H1 (cell line): Measurements from ENCODE around the gene RAD51C. TPM values are rescaled to one million over a fixed set of nuclear protein-coding genes. Genes with fewer than 3 reads are reported as not detected.

Experiments used
- CTCF ChIA-PET: fragments of 300-600 bp; sonication (Branson Sonifier 250); formaldehyde crosslinking; loops from one replicate; lab custom pipeline; 2021; ENCODE audit not compliant: partially characterized antibody; lab: Charles Lee
- POLR2A ChIA-PET: fragments of 300-600 bp; sonication (Branson Sonifier 250); formaldehyde crosslinking; loops from one replicate; lab custom pipeline; 2021; ENCODE audit warnings: inconsistent platforms; ENCODE audit not compliant: partially characterized antibody; lab: Charles Lee
- DNase-seq, 2 experiments: peaks; one replicate each; pipeline versions ENCODE4 v3.0.0 to v3.0.0-alpha.2; 2010 to 2022; ENCODE audit warnings: low spot score in 2 of 2, low read depth in 1 of 2, mixed read lengths in 1 of 2
- FAIRE-seq: peaks from 2 replicates; lab custom pipeline; 2011; peaks lifted over from hg19 to GRCh38; lab: Jason Lieb, UNC
- H2AFZ ChIP-seq: 2 replicates; pipeline ENCODE4 v1.8.1; 2012; ENCODE audit warnings: low read length, inconsistent platforms
- H2AK5ac ChIP-seq: 2 replicates; pipeline ENCODE4 v1.6.1; 2013; ENCODE audit warnings: low read depth, low read length
- H2BK120ac ChIP-seq: replicated peaks from 2 replicates; pipeline ENCODE3; 2013; ENCODE audit warnings: low read depth, low read length, inconsistent platforms
- H2BK12ac ChIP-seq: 2 replicates; pipeline ENCODE4 v1.6.1; 2013; ENCODE audit warnings: low read depth, low read length
- H2BK15ac ChIP-seq: 2 replicates; pipeline ENCODE4 v1.6.1; 2013; ENCODE audit warnings: low read length
- H2BK20ac ChIP-seq: 2 replicates; pipeline ENCODE4 v1.6.1; 2013; ENCODE audit warnings: low read length
- H2BK5ac ChIP-seq: 2 replicates; pipeline ENCODE4 v1.6.1; 2013; ENCODE audit warnings: low read depth, low read length
- H3K14ac ChIP-seq: 2 replicates; pipeline ENCODE4 v1.6.1; 2013; ENCODE audit warnings: inconsistent platforms; ENCODE audit not compliant: insufficient read length
- H3K18ac ChIP-seq: 2 replicates; pipeline ENCODE4 v1.6.1; 2013; ENCODE audit warnings: low read length; ENCODE audit errors: extremely low read depth
- H3K23ac ChIP-seq: 2 replicates; pipeline ENCODE4 v1.6.1; 2013; ENCODE audit warnings: inconsistent platforms; ENCODE audit not compliant: insufficient read length
- H3K23me2 ChIP-seq: 2 replicates; pipeline ENCODE4 v1.6.1; 2013; ENCODE audit warnings: low read depth, low read length
- H3K27ac ChIP-seq: 2 replicates; pipeline ENCODE4 v1.6.1; 2011; ENCODE audit warnings: low read depth, low read length, inconsistent platforms
- H3K27me3 ChIP-seq, 4 experiments: replicated peaks in 1 of 4; 1 replicate in 1 of 4; 2 replicates in 3 of 4; pipeline versions ENCODE4 v1.6.1 to v1.8.1; 2011 to 2013; ENCODE audit warnings: low read length in 3 of 4, mild to moderate bottlenecking in 3 of 4, inconsistent platforms in 2 of 4, mixed read lengths in 2 of 4, moderate library complexity in 1 of 4; ENCODE audit not compliant: control insufficient read depth in 3 of 4, insufficient read depth in 3 of 4; ENCODE audit errors: extremely low read depth in 1 of 4
- H3K36me3 ChIP-seq, 4 experiments: 2 replicates each; pipeline versions ENCODE4 v1.6.1 to v1.8.1; 2011 to 2013; ENCODE audit warnings: mild to moderate bottlenecking in 4 of 4, low read length in 3 of 4, moderate library complexity in 2 of 4, control low read depth in 1 of 4, inconsistent platforms in 1 of 4; ENCODE audit not compliant: insufficient read depth in 4 of 4, control insufficient read depth in 2 of 4
- H3K4ac ChIP-seq: replicated peaks from 2 replicates; pipeline ENCODE3; 2013; ENCODE audit warnings: low read length, low read depth, mixed read lengths, inconsistent platforms; ENCODE audit not compliant: insufficient read length
- H3K4me1 ChIP-seq, 4 experiments: replicated peaks in 1 of 4; 1 replicate in 1 of 4; 2 replicates in 3 of 4; pipeline versions ENCODE4 v1.6.1 to v1.8.1; 2011 to 2013; ENCODE audit warnings: low read length in 3 of 4, inconsistent platforms in 2 of 4, mixed read lengths in 1 of 4; ENCODE audit not compliant: insufficient read depth in 4 of 4, control insufficient read depth in 3 of 4
- H3K4me2 ChIP-seq, 2 experiments: 2 replicates each; pipeline versions ENCODE4 v1.6.1 to v1.8.1; 2011 to 2013; ENCODE audit warnings: low read depth in 2 of 2, low read length in 2 of 2, control low read depth in 1 of 2, inconsistent platforms in 1 of 2, mild to moderate bottlenecking in 1 of 2; ENCODE audit not compliant: insufficient read depth in 1 of 2
- H3K4me3 ChIP-seq, 4 experiments: fragments of 200-600, 300-600 bp in 1 of 4; sonication (generic), shearing (Covaris generic), sonication (Bioruptor Twin) in 1 of 4; 2 replicates each; pipeline versions ENCODE4 v1.5.1 to v1.8.1; 2011 to 2016; ENCODE audit warnings: low read length in 4 of 4, low read depth in 3 of 4, control low read depth in 2 of 4, inconsistent platforms in 2 of 4, mild to moderate bottlenecking in 2 of 4, mixed read lengths in 1 of 4, moderate library complexity in 1 of 4; ENCODE audit not compliant: insufficient read depth in 2 of 4; ENCODE audit errors: extremely low read depth in 1 of 4
- H3K56ac ChIP-seq: replicated peaks from 2 replicates; pipeline ENCODE3; 2013; ENCODE audit warnings: low read depth, mild to moderate bottlenecking, mixed read lengths, low read length, inconsistent platforms; ENCODE audit not compliant: insufficient read length
- H3K79me1 ChIP-seq: 2 replicates; pipeline ENCODE4 v1.6.1; 2013; ENCODE audit warnings: low read depth, low read length, control low read depth
- H3K79me2 ChIP-seq, 2 experiments: 2 replicates each; pipeline versions ENCODE4 v1.6.1 to v1.8.1; 2012 to 2013; ENCODE audit warnings: low read length in 2 of 2, mild to moderate bottlenecking in 2 of 2, inconsistent platforms in 1 of 2; ENCODE audit not compliant: insufficient read depth in 2 of 2, control insufficient read depth in 1 of 2
- H3K9ac ChIP-seq, 4 experiments: replicated peaks in 1 of 4; 1 replicate in 1 of 4; 2 replicates in 3 of 4; pipeline versions ENCODE4 v1.6.1 to v1.8.1; 2011 to 2013; ENCODE audit warnings: low read depth in 3 of 4, low read length in 3 of 4, control low read depth in 2 of 4, mild to moderate bottlenecking in 2 of 4, moderate library complexity in 2 of 4, inconsistent platforms in 1 of 4; ENCODE audit errors: extremely low read depth in 1 of 4
- H3K9me3 ChIP-seq, 2 experiments: 2 replicates each; pipeline versions ENCODE4 v1.6.1 to v1.8.1; 2012 to 2013; ENCODE audit warnings: mild to moderate bottlenecking in 2 of 2, moderate library complexity in 2 of 2, control low read depth in 1 of 2, inconsistent platforms in 1 of 2, low read depth in 1 of 2, low read length in 1 of 2, mixed read lengths in 1 of 2; ENCODE audit not compliant: insufficient read depth in 2 of 2
- H4K20me1 ChIP-seq, 2 experiments: replicated peaks in 1 of 2; 2 replicates each; pipeline versions ENCODE3 to v1.8.1; 2011 to 2013; ENCODE audit warnings: inconsistent platforms in 2 of 2, low read length in 2 of 2, mild to moderate bottlenecking in 1 of 2; ENCODE audit not compliant: insufficient read depth in 2 of 2, control insufficient read depth in 1 of 2
- H4K5ac ChIP-seq: 2 replicates; pipeline ENCODE4 v1.6.1; 2013; ENCODE audit warnings: low read length, low read depth, mixed read lengths, inconsistent platforms; ENCODE audit not compliant: insufficient read length
- H4K8ac ChIP-seq: 2 replicates; pipeline ENCODE4 v1.8.0; 2013; ENCODE audit warnings: mild to moderate bottlenecking, moderate library complexity, low read length, inconsistent platforms; ENCODE audit not compliant: insufficient read depth; ENCODE audit errors: extremely low read depth
- H4K91ac ChIP-seq: replicated peaks from 2 replicates; pipeline ENCODE3; 2013; ENCODE audit warnings: low read length, mixed read lengths, inconsistent platforms; ENCODE audit not compliant: insufficient read length
- CREB1 ChIP-seq: IDR thresholded peaks from 2 replicates; pipeline ENCODE4 v1.6.1; 2012; ENCODE audit warnings: inconsistent platforms
- JUND ChIP-seq: IDR thresholded peaks from 2 replicates; pipeline ENCODE4 v1.6.1; 2011; ENCODE audit warnings: mild to moderate bottlenecking, improper control_type of control experiment, low read length
- RBBP5 ChIP-seq: IDR thresholded peaks from 2 replicates; pipeline ENCODE4 v1.7.1; 2012; ENCODE audit warnings: low read depth, mild to moderate bottlenecking, inconsistent platforms, low read length, moderate library complexity, borderline replicate concordance
- TCF12 ChIP-seq: IDR thresholded peaks from 2 replicates; pipeline ENCODE4 v1.6.1; 2011; ENCODE audit warnings: low read depth, mild to moderate bottlenecking, low read length
- WGBS, 2 experiments: shearing (Covaris generic) in 1 of 2; methylation state at CpG; one replicate each; pipeline versions ENCODE4 v1.1.6 to v1.1.7; 2013 to 2015; ENCODE audit warnings: low lambda C conversion rate in 2 of 2, mixed read lengths in 2 of 2, inconsistent platforms in 1 of 2, low coverage in 1 of 2, missing lambda C conversion rate in 1 of 2; ENCODE audit not compliant: insufficient replicate concordance in 2 of 2, insufficient coverage in 1 of 2, insufficient read length in 1 of 2; ENCODE audit errors: extremely low coverage in 1 of 2, missing lambda C conversion rate in 1 of 2; 5-methylcytosine and 5-hydroxymethylcytosine counted together
- polyA plus RNA-seq, 7 experiments: library from polyadenylated mRNA; depleted of rRNA in 3 of 7; stranded (reverse) in 5 of 7; unstranded in 2 of 7; fragments of >200 nt in 5 of 7; fragments of 200-250 nt in 2 of 7; gene quantifications; 1 replicate in 5 of 7; 2 replicates in 1 of 7; 4 replicates in 1 of 7; pipeline versions ENCODE4 v1.2.1 to v1.2.3, GENCODE V29; 2011 to 2013; ENCODE audit warnings: missing spikeins in 2 of 7, mixed read lengths in 2 of 7
- total RNA-seq: library from RNA; stranded (reverse); fragmentation: NEBNext Ultra II Directional; extraction: Animal tissue kit (Norgen Biotek cat#: 25700); gene quantifications from 2 replicates; pipeline ENCODE4 v1.2.1, GENCODE V29; 2021

The RAD51C gene
- total and polyA plus RNA-seq, 2 of the 8 experiments (the other 6 are each of a cell fraction or from before 2014, with no cell fraction given) = 10.4 to 21.7 TPM

DNA sequence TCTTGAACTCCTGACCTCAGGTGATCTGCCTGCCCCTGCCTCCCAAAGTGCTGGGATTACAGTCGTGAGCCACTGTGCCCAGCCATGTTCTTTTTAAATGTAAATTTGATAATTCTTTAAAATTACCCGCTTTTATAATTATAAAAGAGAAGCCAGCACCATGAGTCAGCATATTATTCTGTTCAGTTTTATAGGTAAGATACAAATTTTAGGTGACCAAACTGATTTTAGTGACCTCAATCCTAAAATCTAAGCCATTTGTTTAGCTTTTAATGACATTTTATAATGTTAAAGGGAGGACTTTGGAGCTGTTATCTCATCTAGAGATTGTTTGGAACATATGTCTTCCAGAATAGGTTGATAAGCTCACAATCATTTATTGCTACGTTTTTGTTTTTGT lies 42.4 kb downstream of the RAD51C start:
- no peaks in the 10 kb centered on the region for H3K79me2 ChIP-seq
- 83% methylated on average over 3 of the region's 3 CpGs; no CpG with 5 or more reads in 1 of the 2 experiments for WGBS, 2 experiments
- H3K4me3 ChIP-seq = no peak overlapping the region
- H3K27ac ChIP-seq = no peak overlapping the region
- H3K4me1 ChIP-seq = no peaks in the 10 kb centered on the region
- H4K20me1 ChIP-seq = no peaks in the 10 kb centered on the region
- H3K36me3 ChIP-seq = no peaks in the 10 kb centered on the region
- no peaks in the 10 kb centered on the region for H3K23me2 ChIP-seq
- no peak overlapping the region for H2AK5ac ChIP-seq
- H2BK12ac ChIP-seq = no peak overlapping the region
- no peaks in the 10 kb centered on the region for H3K9me3 ChIP-seq
- H3K18ac ChIP-seq = no peak overlapping the region
- H4K8ac ChIP-seq = no peak overlapping the region
- H2BK15ac ChIP-seq = no peak overlapping the region
- DNase-seq (no peak), FAIRE-seq (no peak)
- no peak overlapping the region for H4K5ac ChIP-seq
- ChIA-PET POLR2A (no interaction called here), CTCF (interaction anchor here (0.9 to 1.3 kb wide), 2 partner anchors 10 to 270 kb away, joined by 4 to 5 read pairs; no protein-coding TSS in a partner anchor)
- H3K27me3 ChIP-seq = no peaks in the 10 kb centered on the region
- no peak overlapping the region for H3K9ac ChIP-seq
- H2AFZ ChIP-seq = no peak overlapping the region
- no peaks in the 10 kb centered on the region for H3K79me1 ChIP-seq
- no peak overlapping the region for H3K23ac ChIP-seq
- H2BK20ac ChIP-seq = no peak overlapping the region
- H3K56ac ChIP-seq = no peak overlapping the region
- no peak overlapping the region for H2BK5ac ChIP-seq
- no peak overlapping the region for H3K14ac ChIP-seq
- H3K4ac ChIP-seq = no peak overlapping the region
- H2BK120ac ChIP-seq = no peak overlapping the region
- no peak for TF ChIP-seq RBBP5
- TF ChIP-seq TCF12 = no peak
- TF ChIP-seq CREB1 = no peak
- no peak for TF ChIP-seq JUND
- H4K91ac ChIP-seq = no peak overlapping the region
- H3K4me2 ChIP-seq = no peak overlapping the region
